Activated effector memory CD4-positive, alpha-beta T cell treated with Interleukin-2 at 50 U/mL for 16 hours (primary cell): Measurements from ENCODE around the gene GP2.

ENCODE experiments used
- DNase-seq: peaks from one replicate; pipeline ENCODE4 v3.0.0-alpha.2; 2020

The GP2 gene

GRCh38 chr16:20303012-20303411, 24.3 kb downstream of the GP2 start:
- no peak for DNase-seq

- DNase-seq, result no peak
These were observed 24.9 kb downstream of the GP2 start for GRCh38 chr16:20302389-20302788.

GRCh38 chr16:20301840-20302239, 25.5 kb downstream of the GP2 start:
- no peak for DNase-seq

GRCh38 chr16:20300312-20301097, 26.8 kb downstream of the GP2 start:
- no peak for DNase-seq

GRCh38 chr16:20298452-20298851, 28.9 kb downstream of the GP2 start:
- DNase-seq, result no peak

- DNase-seq, result no peak
These were observed 35.8 kb downstream of the GP2 start for GRCh38 chr16:20291208-20292206.

- no peak for DNase-seq
These were observed 37.7 kb downstream of the GP2 start for GRCh38 chr16:20289571-20289970.

GRCh38 chr16:20285993-20286499, 41.3 kb downstream of the GP2 start:
- no peak for DNase-seq

- no peak for DNase-seq
These were observed 47.1 kb downstream of the GP2 start for GRCh38 chr16:20280259-20280658.

- DNase-seq, result no peak
These were observed 55.4 kb downstream of the GP2 start for GRCh38 chr16:20271893-20272292.

- no peak for DNase-seq
These were observed 58.9 kb downstream of the GP2 start for GRCh38 chr16:20268409-20268808.

GRCh38 chr16:20265019-20265418, 62.3 kb downstream of the GP2 start:
- no peak for DNase-seq

GRCh38 chr16:20263138-20263855, 64.0 kb downstream of the GP2 start:
- no peak for DNase-seq

GRCh38 chr16:20262248-20262647, 65.1 kb downstream of the GP2 start:
- no peak for DNase-seq

GRCh38 chr16:20260215-20261009, 66.9 kb downstream of the GP2 start:
- DNase-seq, result no peak
